Measurements from ENCODE around the gene TBX21.

GRCh38 chr17:47709594-47709993, 23.4 kb upstream of the TBX21 start:
- TF ChIP-seq EZH2 (IDR thresholded peaks at IDR 0.05; ENCODE audit: low read depth, unreplicated experiment) (no peak), REST (IDR thresholded peaks at IDR 0.05; ENCODE audit: unreplicated experiment) (no peak), POLR2AphosphoS5 (IDR thresholded peaks at IDR 0.05; ENCODE audit: low read depth) (no peak), ZNF462 (CRISPR knock-in tag; IDR thresholded peaks at IDR 0.05) (no peak), EZH2phosphoT487 (IDR thresholded peaks at IDR 0.05; ENCODE audit: unreplicated experiment) (no peak), CREB1 (CRISPR knock-in tag; IDR thresholded peaks at IDR 0.05; ENCODE audit: low read depth) (no peak)
- TF ChIP-seq, protein P1, sequence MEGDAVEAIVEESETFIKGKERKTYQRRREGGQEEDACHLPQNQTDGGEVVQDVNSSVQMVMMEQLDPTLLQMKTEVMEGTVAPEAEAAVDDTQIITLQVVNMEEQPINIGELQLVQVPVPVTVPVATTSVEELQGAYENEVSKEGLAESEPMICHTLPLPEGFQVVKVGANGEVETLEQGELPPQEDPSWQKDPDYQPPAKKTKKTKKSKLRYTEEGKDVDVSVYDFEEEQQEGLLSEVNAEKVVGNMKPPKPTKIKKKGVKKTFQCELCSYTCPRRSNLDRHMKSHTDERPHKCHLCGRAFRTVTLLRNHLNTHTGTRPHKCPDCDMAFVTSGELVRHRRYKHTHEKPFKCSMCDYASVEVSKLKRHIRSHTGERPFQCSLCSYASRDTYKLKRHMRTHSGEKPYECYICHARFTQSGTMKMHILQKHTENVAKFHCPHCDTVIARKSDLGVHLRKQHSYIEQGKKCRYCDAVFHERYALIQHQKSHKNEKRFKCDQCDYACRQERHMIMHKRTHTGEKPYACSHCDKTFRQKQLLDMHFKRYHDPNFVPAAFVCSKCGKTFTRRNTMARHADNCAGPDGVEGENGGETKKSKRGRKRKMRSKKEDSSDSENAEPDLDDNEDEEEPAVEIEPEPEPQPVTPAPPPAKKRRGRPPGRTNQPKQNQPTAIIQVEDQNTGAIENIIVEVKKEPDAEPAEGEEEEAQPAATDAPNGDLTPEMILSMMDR (conservative IDR thresholded peaks at IDR 0.05; ENCODE audit: low read depth in 2 of 2), result no peak
